ENCODE results near the gene ATP6V0D1.

DNA sequence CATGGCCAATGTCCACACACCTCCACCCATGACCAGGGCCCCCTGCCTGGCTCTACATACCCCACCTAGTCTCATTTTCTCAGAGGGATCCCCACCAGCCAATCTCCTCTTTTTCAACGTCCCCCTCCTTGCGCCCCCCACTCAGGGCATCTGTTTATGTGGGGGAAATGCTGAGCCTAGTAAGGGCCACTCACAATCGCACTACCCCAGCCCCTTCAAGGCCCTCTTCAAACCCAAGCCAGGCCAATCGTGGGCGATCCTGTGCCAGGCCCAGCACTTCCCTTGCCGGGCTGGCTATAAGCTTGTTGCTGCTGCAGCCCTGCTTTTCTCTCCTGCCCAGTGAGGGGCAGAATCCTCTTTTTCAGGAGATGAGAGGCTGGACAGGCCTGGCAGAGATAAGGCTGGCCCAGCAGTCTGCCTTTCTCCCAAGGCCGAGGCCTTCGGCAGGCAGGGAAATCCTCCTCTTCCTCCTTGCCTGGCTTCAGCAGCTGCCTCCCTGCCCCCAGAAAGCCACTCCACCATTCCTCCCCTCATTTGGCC, 33.9 kb downstream of the ATP6V0D1 start:
- TF ChIP-seq, protein P1, sequence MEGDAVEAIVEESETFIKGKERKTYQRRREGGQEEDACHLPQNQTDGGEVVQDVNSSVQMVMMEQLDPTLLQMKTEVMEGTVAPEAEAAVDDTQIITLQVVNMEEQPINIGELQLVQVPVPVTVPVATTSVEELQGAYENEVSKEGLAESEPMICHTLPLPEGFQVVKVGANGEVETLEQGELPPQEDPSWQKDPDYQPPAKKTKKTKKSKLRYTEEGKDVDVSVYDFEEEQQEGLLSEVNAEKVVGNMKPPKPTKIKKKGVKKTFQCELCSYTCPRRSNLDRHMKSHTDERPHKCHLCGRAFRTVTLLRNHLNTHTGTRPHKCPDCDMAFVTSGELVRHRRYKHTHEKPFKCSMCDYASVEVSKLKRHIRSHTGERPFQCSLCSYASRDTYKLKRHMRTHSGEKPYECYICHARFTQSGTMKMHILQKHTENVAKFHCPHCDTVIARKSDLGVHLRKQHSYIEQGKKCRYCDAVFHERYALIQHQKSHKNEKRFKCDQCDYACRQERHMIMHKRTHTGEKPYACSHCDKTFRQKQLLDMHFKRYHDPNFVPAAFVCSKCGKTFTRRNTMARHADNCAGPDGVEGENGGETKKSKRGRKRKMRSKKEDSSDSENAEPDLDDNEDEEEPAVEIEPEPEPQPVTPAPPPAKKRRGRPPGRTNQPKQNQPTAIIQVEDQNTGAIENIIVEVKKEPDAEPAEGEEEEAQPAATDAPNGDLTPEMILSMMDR (conservative IDR thresholded peaks at IDR 0.05) = no peak
- TF ChIP-seq ZFX (IDR thresholded peaks at IDR 0.05) = no peak
